Measurements from ENCODE around the gene ZNF140. TPM values are rescaled to one million over a fixed set of nuclear protein-coding genes. Genes with fewer than 3 reads are reported as not detected.

ZNF140 gene
- total RNA-seq, 4 donors from 2014 or later = 5.4 to 14.5 (median 9.0) TPM

GRCh38 chr12:133105620-133106019 is 24.9 kb downstream of the ZNF140 start:
- peaks cover 47 to 99% (median 67%) of the 10 kb centered on the region in 3 donors for H3K9me3 ChIP-seq
- H3K4me1 ChIP-seq = no peaks in the 10 kb centered on the region
- H3K27ac ChIP-seq = no peak overlapping the region
- peaks cover 14 to 98% of the 10 kb centered on the region in 2 donors for H3K36me3 ChIP-seq
- in situ Hi-C loops (cut with MboI; ENCODE audit: low sequenced_read_pairs in 4 of 4) = no loop called here
- H3K4me3 ChIP-seq = peak overlapping the region in 1 of 4 donors; percentile 34
- DNase-seq (no peak), ATAC-seq (no peak)
- TF ChIP-seq CTCF (IDR thresholded peaks at IDR 0.05 in 4 of 5, conservative IDR thresholded peaks at IDR 0.05 in 1 of 5) (no peak), POLR2A (IDR thresholded peaks at IDR 0.05) (no peak)
- intact Hi-C loops (cut with DNase I; ENCODE audit: low total_unique reads) = no loop called here
- H3K27me3 ChIP-seq = no peaks in the 10 kb centered on the region

DNA sequence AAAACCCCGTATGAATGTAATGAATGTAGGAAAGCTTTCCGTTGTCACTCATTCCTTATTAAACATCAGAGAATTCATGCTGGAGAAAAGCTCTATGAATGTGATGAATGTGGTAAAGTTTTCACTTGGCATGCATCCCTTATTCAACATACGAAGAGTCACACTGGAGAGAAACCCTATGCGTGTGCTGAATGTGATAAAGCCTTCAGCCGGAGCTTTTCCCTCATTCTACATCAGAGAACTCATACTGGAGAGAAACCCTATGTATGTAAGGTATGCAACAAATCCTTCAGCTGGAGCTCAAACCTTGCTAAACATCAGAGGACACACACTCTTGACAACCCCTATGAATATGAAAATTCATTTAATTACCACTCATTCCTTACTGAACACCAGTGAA is 25.5 kb downstream of the ZNF140 start:
- in situ Hi-C loops (cut with MboI; ENCODE audit: low sequenced_read_pairs in 4 of 4) = no loop called here
- TF ChIP-seq CTCF (IDR thresholded peaks at IDR 0.05 in 4 of 5, conservative IDR thresholded peaks at IDR 0.05 in 1 of 5) (no peak), POLR2A (IDR thresholded peaks at IDR 0.05) (no peak)
- Histone ChIP-seq H3K9me3 (peaks cover 42 to 99% (median 62%) of the 10 kb centered on the region in 3 donors), H3K4me1 (no peaks in the 10 kb centered on the region), H3K36me3 (peaks cover 12 to 98% of the 10 kb centered on the region in 2 donors), H3K27ac (no peak overlapping the region), H3K4me3 (peak overlapping the region in 1 of 4 donors; percentile 34), H3K27me3 (no peaks in the 10 kb centered on the region)
- DNase-seq = no peak
- ATAC-seq = no peak
- intact Hi-C loops (cut with DNase I; ENCODE audit: low total_unique reads) = no loop called here

DNA sequence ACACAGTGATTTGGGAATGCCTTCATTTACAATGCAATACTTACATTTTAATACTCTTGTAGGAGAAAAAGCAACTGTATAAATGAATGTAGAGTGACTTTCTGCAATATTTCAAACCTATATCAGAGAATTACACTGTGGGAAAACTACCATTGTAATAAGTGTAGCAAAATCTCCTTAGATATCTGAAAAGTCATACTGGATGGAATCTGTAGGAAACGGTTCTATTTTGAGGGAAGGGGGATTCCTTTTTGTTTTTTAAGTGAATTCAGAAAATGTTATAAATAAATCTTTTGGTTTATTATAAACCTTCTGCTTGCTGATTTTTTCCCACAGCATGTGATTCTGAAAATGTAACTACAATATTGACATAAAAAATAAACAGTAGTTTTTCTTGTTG is 26.4 kb downstream of the ZNF140 start:
- Histone ChIP-seq H3K27me3 (no peaks in the 10 kb centered on the region), H3K4me3 (peak overlapping the region in 1 of 4 donors; percentile 34), H3K9me3 (peaks cover 37 to 98% (median 65%) of the 10 kb centered on the region in 3 donors), H3K27ac (no peak overlapping the region), H3K4me1 (no peaks in the 10 kb centered on the region), H3K36me3 (peaks cover 12 to 91% of the 10 kb centered on the region in 2 donors)
- ATAC-seq = no peak
- TF ChIP-seq POLR2A (IDR thresholded peaks at IDR 0.05) (no peak), CTCF (IDR thresholded peaks at IDR 0.05 in 4 of 5, conservative IDR thresholded peaks at IDR 0.05 in 1 of 5) (no peak)
- no peak for DNase-seq
- intact Hi-C loops (cut with DNase I; ENCODE audit: low total_unique reads) (no loop called here), in situ Hi-C loops (cut with MboI; ENCODE audit: low sequenced_read_pairs in 4 of 4) (no loop called here)

- peaks cover 12 to 81% of the 10 kb centered on the region in 2 donors for H3K36me3 ChIP-seq
- H3K27ac ChIP-seq = no peak overlapping the region
These were observed 27.4 kb downstream of the ZNF140 start for GRCh38 chr12:133108150-133108549.

More at GRCh38 chr12:133108150-133108549, 27.4 kb downstream of the ZNF140 start:
- Histone ChIP-seq H3K4me3 (peak overlapping the region in 1 of 4 donors; percentile 34), H3K27me3 (no peaks in the 10 kb centered on the region), H3K9me3 (peaks cover 37 to 97% (median 63%) of the 10 kb centered on the region in 3 donors), H3K4me1 (no peaks in the 10 kb centered on the region)
- in situ Hi-C loops (cut with MboI; ENCODE audit: low sequenced_read_pairs in 4 of 4) = no loop called here
- DNase-seq = no peak
- TF ChIP-seq CTCF (IDR thresholded peaks at IDR 0.05 in 4 of 5, conservative IDR thresholded peaks at IDR 0.05 in 1 of 5) (no peak), POLR2A (IDR thresholded peaks at IDR 0.05) (no peak)
- intact Hi-C loops (cut with DNase I; ENCODE audit: low total_unique reads) = no loop called here
- ATAC-seq = no peak
